T1000 (cell line): Measurements from ENCODE around the gene CARNS1.
A peak's percentile ranks its signal among the peaks of the same experiment; 100 is the strongest.

Source experiments
- DNase-seq: peaks from one replicate; lab custom pipeline; 2025; ENCODE audit warnings: mixed read lengths; lab: John Stamatoyannopoulos, UW

CARNS1 gene, protein sequence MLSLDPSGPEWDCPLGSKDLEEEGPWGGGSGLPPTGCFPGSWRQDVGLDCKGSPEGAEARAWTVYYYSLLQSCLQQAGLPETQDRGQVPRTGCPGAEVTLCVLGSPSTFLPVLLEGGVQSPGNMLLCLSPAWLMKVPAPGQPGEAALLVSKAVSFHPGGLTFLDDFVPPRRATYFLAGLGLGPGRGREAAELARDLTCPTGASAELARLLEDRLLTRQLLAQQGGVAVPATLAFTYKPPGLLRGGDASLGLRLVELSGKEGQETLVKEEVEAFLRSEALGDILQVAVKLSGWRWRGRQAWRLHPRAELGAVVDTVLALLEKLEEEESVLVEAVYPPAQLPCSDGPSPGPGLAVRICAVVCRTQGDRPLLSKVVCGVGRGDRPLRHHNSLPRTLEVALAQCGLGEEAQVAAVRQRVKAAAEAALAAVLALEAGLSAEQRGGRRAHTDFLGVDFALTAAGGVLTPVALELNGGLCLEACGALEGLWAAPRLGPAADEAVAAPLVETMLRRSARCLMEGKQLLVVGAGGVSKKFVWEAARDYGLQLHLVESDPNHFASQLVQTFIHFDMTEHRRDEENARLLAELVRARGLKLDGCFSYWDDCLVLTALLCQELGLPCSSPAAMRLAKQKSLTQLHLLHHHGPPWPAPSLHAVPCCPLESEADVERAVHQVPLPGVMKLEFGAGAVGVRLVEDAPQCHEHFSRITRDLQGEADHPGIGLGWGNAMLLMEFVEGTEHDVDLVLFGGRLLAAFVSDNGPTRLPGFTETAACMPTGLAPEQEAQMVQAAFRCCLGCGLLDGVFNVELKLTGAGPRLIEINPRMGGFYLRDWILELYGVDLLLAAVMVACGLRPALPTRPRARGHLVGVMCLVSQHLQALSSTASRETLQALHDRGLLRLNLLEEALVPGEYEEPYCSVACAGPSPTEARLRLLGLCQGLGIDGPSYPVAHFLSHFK

DNA sequence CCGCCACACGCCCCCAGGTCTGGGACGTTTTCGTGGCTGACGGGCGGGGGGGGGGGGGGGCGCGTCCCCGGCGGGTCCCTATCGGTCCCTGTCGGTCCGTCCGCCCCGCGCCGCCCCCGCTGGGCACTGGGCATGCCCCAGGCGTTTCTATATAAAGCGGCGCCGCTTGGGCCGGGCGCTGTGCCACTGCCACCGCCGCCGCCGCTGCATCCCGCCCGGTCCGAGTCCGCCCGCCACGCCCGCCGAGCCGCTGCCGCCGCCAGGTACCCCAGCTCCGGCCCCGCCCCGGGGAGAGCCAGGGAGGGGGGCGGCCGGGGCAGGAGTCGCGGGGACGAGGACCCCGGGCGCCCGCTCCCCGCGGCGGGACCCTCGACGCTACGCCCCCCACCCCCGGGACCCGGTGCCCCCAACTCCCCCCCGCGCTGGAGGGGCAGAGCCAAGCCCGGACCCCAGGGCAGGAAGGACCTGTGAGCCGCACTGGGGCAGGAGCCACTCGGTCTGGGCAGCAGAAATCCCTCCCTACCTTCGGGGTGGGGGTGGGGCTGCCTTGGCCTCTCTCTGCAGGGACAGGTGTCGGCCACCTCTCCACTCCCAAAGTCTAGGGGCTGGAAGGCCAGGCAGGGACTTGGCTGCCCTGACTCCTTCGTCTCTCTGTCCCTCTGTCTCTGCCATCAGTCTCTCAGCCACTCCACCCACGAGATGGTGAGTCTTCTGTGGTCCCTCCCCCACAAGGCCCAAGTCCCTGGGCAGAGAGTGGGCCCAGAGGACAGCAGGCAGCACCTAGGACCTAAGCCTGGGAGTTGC is at the start of gene CARNS1:
Gene CARNS1, plus strand, starts transcription at position 178 of the 804 bp plus-strand sequence. Its CDS starts 522 bp downstream, at position 700.
- DNase-seq = no peak

- no peak for DNase-seq
Measured at GRCh38 chr11:67365736-67366444, 49.6 kb upstream of the CARNS1 start.

DNA sequence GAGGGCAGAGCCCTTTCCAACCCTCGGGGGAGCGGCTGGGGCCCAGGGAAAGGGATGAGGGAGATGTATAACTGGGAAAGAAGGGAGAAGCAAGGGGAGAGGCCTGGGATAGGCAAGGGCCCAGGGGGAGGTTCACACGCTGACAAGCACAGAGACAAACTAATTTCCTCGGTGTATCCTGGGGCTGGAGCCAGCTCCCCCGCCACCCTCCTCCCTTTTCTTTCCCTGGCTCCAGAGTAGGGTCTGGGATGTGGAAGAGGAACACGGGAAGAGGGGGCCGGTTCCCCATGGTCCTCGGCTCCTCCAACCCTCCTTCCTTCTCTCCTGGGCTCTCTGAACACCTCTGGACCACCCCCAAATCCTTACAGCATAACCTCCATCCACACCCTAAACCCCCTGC is 48.9 kb upstream of the CARNS1 start:
- no peak for DNase-seq

DNA sequence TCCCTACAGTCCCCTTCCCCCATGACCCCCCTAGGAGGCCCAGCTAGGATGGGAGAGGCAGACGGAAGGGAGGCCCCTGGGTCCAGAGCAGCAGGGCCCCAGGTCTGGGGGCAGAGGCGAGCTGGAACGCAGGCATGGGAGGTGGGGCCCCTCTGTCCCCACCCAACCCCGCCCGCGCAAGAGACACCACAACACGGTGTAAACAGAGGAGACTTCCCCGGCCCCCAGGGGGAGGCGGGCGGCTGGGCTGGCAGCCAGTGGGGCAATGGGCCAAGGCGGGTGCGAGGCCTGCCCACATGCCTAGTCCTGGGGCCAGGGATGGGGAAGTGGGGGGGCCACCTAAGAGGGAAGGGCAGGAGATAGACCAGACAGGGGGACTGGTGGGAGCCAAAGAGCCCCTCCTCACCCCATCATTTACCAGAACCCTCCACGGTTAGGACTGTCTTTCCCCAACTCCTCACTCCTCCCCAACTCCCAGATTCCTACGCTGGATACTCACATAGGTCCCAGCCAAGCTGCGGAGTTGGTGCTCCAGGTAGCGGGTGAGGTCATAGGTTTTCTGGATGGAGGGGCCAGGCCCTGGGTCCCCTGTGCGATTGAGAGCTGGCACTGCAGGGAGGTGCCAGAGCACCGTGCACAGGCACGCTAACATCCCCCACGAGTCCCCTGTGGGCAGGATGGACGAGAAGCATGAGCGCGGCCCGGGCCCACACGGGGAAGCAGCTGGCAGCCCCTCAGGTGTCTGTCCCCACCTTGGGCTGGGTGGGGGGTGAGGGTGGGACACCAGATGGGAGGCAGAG is 48.3 kb upstream of the CARNS1 start:
- no peak for DNase-seq

DNA sequence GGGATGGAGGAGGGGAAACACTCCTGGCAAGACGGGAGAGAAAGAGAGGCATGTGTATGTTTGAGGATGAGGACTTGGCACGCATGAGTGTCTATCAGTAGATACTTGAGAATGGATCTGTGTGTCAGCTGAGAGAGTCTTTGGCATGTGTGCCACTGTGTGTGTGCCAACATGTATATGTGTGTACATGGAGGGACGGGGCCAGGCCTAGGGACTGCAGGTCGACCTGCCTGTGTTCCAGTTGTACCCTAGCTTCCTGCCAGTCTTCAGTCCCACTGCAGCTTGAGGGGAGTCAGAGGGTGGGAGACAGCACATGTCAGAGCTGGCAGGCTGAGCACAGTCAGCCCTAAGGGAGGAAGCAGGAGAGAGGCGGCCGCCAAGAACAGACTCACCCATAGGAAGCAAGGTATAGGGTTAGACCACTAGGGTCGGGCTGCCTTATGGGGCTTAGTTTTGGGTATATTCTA is 47.7 kb upstream of the CARNS1 start:
- DNase-seq = no peak

GRCh38 chr11:67368621-67369020 is 46.9 kb upstream of the CARNS1 start:
- DNase-seq = no peak

DNA sequence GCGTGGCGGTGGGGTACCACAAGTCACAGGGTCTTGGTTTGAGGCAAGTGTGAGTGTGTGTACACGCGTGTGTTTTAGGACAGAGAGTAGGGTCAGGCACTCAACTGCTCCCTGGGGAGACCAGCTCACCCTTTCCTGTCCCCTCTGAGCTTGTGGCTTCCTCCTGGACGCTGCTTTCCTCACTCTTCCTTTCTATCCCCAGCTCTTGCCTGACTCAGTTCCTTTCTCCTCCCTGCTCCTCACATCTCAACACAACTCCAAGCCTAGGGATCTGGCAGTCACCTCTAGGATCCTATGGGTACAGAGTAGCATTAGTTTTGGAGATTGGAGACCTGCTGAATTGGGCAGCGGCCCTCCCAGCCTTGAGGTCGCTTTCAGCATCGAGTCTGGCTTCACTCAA is 46.2 kb upstream of the CARNS1 start:
- no peak for DNase-seq

DNA sequence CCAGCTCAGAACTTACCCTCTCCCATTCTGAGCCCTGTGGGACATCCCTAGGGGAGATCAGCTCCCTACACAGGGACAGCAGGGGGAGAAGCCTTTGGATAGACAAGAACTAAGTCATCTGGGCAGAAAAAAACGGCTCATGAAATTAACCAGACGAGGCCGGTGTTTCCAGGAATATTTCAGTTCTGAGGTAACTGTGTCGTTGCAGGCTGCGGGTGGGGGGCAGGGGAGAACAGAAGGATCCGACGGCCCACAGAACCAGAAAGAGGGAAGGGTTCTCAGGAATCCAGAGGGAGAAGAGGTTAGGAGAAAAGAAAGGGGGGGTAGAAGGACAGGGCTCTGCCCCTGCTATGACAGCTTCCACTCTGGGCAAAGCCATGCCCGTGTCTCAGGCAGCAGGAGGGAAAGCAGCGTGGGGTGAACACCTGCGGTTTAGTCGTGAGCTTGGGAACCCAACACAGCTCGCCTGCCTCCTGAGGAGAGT is 45.6 kb upstream of the CARNS1 start:
- DNase-seq = no peak

- DNase-seq = no peak
Measured at GRCh38 chr11:67370351-67371076, 45.0 kb upstream of the CARNS1 start.

GRCh38 chr11:67371189-67371910 is 44.1 kb upstream of the CARNS1 start:
- DNase-seq = no peak

DNA sequence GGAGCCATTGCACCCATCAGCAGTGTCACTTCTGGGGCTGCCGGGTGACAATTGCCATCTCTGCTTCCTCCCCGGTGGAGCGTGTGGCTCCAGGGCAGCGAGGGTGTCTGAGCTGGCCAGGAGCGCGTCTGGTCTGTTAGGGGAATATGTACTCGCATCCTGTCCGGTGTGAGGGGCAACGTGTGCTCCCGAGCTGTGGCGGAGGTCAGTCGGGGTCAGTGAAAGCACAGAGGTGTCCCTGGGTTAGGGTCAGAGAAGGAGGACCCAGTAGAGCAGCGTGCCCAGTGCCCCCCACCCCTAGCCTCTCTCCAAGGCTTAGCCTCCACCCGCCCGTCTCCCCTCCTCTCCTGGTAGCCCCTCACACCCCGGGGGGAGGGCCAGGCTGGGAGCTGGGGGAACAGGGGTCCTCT is 43.6 kb upstream of the CARNS1 start:
- no peak for DNase-seq

GRCh38 chr11:67372321-67372992 is 43.0 kb upstream of the CARNS1 start:
- DNase-seq = no peak

DNA sequence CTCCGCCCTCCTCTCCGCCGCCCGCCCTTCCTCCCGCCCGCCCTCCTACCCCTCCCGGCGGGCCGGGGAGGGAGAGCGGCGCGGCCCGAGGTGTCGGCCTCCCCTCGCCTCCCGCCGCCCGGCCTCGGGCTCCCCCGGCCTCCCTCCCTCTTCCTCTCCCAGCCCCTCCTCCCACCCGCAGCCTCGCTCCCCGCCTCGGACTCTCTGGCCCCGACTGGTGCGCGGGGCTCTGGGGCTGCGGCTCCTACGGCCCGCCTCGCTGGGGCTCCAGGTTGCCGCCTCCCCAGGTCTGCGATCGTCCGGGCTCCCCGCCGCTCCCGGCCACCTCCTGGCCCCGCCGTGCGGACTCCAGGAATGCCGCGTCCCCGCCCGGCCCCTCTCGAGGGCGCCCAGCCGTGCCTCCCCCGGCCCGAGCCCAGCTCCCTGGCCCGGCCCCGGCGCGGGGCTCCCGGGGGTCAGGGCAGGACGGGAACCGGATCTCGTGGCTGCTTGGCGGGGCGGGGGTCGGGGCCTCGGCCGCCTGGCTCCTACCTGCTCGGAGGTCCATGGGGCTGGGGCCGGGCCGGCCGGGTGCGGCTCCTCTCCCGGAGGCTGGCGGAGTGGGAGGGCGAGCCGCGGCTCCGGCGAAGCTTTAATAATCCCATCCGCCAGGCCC is 42.4 kb upstream of the CARNS1 start, which contains the start of gene CLCF1:
Gene CLCF1, minus strand, starts transcription at position 606 of the 655 bp plus-strand sequence. Its CDS starts 59 bp downstream, at position 547.
- no peak for DNase-seq

- DNase-seq = peak; percentile 93
Measured at GRCh38 chr11:67373648-67374570, 41.6 kb upstream of the CARNS1 start.

DNA sequence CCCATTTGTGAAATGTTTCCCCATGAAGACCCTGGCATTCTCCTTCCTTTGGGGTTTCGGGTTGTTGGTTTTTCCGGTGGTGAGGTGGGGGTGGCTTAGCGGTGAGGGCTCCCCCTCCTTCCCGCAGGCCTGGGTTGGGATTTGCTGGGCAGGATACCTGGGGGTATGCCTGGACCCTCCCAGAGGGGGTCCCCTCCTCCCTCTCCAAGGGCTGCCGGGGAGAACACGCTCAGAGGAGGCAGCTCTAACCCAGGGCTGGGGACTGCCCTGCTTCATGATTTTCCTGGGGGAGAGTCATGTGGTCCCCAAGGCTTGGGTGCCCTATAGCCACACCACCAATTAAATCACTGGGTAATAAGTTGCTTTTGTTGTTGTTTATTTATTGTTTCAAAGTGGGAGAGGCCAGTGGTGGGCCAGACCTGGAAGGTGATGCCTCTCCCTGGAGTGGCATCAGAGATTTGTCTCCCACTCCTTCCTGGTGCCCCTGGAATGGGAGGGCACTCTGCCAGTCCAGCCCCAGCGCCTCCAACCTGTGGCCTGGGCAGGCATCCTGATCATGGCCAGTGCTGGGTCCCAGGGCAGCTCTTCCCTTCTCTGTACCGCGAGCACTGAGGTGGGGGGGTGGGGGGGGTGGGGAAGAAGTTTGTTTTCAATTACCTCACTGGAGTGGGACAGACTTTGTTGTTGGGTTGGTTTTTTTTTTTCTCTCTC is 40.8 kb upstream of the CARNS1 start:
- DNase-seq = no peak
